Smooth muscle cell of the brain vasculature (primary cell): ENCODE data around the gene TREML1.
"Not testable (repeated sequence)": the region's sequence is repeated elsewhere in the genome, so short reads cannot be mapped to it uniquely, and the experiment has no call there.

ENCODE experiments used
- DNase-seq: peaks from one replicate; pipeline ENCODE4 v3.0.0-alpha.2; 2012; ENCODE audit warnings: low read depth, low spot score

TREML1 gene, protein sequence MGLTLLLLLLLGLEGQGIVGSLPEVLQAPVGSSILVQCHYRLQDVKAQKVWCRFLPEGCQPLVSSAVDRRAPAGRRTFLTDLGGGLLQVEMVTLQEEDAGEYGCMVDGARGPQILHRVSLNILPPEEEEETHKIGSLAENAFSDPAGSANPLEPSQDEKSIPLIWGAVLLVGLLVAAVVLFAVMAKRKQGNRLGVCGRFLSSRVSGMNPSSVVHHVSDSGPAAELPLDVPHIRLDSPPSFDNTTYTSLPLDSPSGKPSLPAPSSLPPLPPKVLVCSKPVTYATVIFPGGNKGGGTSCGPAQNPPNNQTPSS

DNA sequence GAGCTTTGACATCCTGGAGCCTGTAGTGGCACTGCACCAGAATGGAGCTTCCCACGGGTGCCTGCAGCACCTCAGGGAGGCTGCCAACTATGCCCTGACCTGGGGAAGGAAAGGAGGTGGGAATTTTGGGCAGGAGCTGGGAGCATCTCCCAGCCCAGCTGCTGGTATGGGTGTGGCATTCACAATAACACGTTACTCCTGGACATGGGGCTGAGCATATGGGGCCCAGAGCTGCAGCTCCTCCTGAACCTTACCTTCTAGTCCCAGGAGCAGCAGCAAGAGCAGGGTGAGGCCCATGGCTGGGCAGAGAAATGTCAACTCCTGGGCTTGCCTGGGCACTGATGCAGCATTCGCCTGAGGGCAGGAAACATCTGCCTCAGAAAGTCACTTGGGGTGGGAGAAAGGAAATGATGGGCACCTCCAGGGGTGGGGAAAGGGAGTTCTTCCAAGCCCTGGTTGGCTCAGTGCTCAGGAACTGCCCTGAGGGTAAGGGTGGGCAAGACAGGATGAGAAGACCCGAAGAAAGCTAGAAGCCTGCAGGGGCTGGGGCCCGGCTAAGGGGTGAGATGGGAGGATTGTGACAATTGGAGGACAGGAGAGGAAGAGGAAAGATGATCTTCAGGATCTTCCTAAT lies at the start of gene TREML1:
Gene TREML1, minus strand, starts transcription at position 356 of the 634 bp plus-strand sequence. Its CDS starts 59 bp downstream, at position 297.
- DNase-seq, result no peak

- no peak for DNase-seq
These were observed 47.6 kb upstream of the TREML1 start for GRCh38 chr6:41201764-41202173.

DNA sequence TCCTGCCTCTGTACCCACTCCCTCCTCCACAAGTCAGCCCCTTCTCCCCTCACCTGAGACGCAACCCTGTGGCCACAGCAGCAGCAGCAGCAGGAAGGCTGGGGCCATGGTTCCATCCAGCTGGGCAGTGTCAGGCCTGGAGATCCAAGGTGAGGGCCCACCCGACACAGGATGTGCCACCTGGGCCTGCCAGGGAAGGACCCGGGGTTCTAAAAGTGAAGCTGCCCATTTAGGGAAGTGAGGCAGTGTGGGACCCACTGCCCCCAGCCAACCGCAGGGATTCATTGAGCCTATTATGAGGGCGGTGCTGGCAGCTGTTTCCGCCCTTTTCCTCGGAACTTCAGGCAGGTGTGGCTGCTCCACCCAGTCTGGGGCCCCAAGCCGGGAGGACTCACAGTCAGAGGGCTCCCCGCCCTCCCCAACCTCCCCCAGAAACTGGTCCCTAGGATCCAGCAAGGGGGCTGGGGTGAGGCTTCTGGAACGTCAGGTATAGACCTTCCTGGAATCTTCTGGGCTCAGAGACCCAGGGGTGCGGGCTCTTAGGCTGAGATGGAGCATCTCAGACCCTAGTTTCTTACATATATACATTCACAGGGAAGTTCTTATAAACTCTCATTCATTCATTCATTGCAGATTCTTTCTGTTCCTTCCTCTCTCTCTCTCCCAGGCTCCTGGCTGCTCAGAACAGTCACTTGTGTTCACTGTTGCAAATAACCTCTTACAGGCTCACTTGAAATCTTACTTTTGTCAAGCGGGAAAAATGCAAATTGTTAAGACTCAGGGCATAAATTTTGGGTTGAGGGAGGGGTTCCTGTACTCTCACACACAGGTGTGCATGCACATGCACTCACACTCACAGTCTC lies 47.0 kb upstream of the TREML1 start, which contains the start of gene TREML2:
Gene TREML2, minus strand, starts transcription at position 249 of the 863 bp plus-strand sequence. Its CDS starts 141 bp downstream, at position 108.
- DNase-seq, result no peak

GRCh38 chr6:41200296-41200900 lies 46.3 kb upstream of the TREML1 start:
- DNase-seq, result no peak

GRCh38 chr6:41199552-41200246 lies 45.6 kb upstream of the TREML1 start:
- no peak for DNase-seq

GRCh38 chr6:41197234-41197633 lies 43.1 kb upstream of the TREML1 start:
- DNase-seq, result no peak

DNA sequence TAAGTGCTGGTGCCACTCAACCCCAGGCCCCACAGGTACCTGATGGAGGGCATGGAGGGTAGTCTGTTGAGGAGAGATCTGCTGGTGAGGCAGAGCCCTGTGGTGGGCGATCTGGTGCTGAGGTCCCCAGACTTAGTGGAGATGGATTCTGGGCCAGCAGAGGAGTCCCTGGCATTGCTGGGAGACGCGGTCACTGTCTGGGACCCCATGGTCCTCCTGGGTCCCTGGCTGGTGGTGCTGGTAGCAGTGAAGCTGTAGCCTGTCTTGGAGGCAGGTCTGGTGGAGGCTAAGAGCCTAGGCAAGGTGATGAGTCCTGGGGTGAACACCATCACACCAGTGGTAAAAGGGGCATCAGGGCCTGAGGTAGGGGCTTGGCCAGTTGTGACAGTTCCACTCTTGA lies 40.2 kb upstream of the TREML1 start:
- DNase-seq, result no peak

GRCh38 chr6:41193884-41194283 lies 39.7 kb upstream of the TREML1 start:
- no peak for DNase-seq

GRCh38 chr6:41193171-41193734 lies 39.1 kb upstream of the TREML1 start:
- DNase-seq, result no peak

DNA sequence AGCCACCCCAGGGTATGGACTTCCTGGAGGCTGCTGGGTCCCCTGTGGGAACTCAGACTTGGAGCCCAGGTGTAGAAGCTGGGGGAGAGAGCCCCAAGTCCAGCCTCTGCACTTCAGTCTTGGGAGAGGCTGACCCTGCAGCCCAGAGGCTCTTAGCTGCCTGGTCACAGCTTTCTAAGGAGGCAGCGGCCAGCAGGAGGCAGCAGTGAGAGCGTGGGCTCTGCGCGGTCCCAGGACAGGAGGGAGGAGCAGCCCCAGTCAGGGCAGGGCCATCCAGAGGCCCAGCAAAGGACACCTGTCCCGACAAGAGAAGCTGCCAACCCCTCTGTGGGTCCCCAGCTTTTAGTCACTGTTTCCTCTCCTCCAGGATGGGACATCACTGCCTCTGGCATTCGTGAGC lies 37.4 kb upstream of the TREML1 start:
- no peak for DNase-seq

- DNase-seq, result no peak
These were observed 36.6 kb upstream of the TREML1 start for GRCh38 chr6:41190791-41191190.

DNA sequence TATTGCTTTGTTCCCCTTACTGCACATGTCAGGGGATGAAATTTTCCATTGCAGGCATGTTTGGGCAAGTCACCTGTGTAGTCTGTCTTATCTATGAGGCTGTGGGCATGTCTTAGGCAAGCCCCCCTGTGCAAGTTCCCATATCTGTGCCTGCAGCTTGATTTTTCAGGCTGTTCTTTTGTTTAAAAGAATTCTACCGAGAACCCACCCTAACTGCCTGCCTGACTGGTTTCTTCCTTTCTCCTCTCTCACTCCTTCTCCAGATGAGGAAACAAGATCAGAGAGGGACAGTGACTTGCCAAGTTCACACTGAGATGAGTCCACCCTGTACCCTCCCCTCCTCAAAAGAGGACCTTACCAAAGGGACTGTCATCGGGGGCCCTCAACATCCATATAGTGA lies 35.8 kb upstream of the TREML1 start:
- DNase-seq, result no peak

DNA sequence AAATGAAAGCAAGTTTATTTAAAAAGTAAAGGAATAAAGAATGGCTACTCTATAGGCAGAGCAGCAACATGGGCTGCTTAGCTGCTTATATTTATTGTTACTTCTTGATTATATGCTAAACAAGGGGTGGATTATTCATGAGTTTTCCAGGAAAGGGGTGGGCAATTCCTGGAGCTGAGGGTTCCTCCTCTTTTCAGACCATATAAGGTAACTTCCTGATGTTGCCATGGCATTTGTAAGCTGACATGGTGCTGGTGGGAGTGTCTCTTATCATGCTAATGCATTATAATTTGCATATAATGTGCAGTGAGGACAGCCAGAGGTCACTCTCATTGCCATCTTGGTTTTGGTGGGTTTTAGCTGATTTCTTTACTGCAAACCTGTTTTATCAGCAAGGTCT lies 34.9 kb upstream of the TREML1 start:
- DNase-seq, result not testable (repeated sequence)

- DNase-seq, result no peak
These were observed 34.1 kb upstream of the TREML1 start for GRCh38 chr6:41187924-41188886.

GRCh38 chr6:41186031-41186562 lies 31.9 kb upstream of the TREML1 start:
- no peak for DNase-seq

DNA sequence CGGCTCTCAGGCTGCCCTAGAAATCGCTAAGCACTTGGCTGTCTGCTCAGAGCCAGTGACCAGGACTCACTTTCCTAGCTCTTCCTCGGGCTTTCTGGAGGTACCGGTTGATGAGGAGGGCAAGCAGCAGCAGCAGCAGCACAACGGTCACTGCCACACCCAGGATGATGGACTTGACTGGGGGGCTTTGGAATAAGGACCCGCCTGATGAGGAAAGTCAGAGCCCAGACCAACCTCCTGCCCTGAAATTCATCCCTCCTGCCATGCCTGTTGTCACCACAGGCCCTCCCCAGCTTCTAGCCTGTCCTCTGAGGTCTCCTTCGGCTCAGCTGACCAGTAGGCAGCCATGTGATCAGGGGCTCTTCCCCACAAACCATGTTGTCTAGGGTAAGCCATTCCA lies 30.6 kb upstream of the TREML1 start:
- no peak for DNase-seq

DNA sequence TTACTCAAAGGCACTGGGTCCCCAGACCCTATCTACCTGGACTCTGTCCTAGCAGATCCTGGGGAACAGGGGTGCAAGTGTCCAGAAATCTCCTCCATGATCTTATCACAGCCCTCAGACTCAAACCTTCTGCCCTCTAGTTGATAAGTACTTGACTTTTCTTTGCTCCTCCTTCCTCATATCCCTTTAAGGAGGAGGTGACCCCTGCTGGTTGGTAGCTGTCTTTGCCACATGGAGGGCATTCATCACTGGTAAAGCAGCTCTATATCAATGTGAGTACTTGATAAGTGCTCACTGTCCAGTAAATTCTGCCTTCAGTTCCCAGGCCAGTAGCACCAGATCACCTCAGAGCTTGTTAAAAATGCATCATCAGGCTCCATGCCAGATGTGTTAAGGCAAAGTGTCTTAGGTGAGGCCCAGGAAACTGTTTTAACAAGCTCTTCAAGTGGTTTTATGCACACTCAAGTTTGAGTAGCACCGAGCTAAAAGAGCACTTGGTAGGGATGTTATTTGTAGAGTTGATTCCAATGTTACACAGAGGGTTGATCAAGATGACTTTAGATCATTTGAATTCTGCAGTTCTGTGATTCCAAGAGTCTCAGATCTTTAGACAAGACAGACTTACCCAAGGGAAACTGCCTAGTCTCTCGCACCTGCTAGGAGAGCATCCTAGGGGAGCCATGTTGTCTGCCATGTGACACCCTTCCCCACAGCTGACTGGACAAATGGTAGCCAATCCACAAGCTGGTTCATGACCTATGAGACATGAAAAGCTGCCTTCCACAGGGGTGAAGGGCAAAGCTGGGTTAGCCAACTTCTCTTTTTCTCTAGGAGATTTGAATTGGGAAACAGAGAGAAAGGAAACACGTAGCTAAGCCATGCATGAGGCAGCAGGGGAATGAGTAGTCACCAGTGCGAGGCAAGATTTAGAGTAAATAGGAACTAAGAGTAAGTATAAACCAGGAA lies 28.2 kb upstream of the TREML1 start:
- DNase-seq, result peak; percentile 18

GRCh38 chr6:41181566-41181965 lies 27.4 kb upstream of the TREML1 start:
- DNase-seq, result no peak
